Measurements from ENCODE around the gene BORCS5.

BORCS5 gene

DNA sequence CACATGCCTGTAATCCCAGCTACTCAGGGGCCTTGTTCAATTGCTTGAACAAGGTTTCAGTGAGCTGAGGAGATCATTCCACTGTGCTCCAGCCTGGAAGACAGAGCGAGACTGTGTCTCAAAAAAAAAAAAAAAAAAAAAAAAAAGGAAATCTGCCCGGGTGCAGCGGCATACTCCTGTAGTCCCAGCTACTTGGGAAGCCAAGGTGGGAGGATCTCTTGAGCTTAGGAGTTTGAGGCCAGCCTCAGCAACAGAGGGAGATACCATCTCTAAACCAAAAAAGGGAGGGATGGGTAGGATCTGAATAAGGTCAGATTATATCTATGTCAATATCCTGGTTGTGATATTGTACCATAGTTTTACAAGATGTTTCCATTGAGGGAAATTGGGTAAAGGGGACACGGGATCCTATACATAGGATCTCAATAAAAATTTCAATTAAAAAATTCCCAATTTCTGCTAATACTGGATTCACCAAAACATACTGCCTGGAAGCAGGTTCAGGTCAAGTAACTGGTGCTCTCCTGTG lies 76.4 kb downstream of the BORCS5 start:
- DNase-seq (ENCODE audit: low read depth in 2 of 2), result no peak

DNA sequence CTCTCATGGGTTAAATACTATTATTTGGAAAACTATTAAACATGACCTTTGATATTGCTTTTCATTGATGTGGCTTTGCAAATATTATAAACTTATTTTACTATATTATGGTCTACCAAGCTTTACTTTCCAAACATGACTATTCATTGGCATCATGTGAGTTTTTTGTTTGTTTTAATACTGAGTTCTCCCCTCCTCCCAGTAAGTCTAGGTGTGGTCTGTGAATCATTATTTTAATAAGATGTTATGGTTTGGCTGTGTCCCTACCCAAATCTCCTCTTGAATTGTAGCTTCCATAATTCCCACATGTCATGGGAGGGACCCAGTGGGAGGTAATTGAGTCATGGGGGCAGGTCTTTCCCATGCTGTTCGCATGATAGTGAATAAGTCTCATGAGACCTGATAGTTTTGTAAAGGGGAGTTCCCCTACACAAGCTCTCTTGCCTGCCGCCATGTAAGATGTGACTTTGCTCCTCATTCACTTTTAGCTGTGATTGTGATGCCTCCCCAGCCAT lies 80.0 kb downstream of the BORCS5 start:
- DNase-seq (ENCODE audit: low read depth in 2 of 2), result no peak

GRCh38 chr12:12439636-12440035 lies 82.8 kb downstream of the BORCS5 start:
- peak; percentile 59 to 73 for DNase-seq (ENCODE audit: low read depth in 2 of 2)

GRCh38 chr12:12440784-12441428 lies 84.0 kb downstream of the BORCS5 start:
- no peak for DNase-seq (ENCODE audit: low read depth in 2 of 2)

DNA sequence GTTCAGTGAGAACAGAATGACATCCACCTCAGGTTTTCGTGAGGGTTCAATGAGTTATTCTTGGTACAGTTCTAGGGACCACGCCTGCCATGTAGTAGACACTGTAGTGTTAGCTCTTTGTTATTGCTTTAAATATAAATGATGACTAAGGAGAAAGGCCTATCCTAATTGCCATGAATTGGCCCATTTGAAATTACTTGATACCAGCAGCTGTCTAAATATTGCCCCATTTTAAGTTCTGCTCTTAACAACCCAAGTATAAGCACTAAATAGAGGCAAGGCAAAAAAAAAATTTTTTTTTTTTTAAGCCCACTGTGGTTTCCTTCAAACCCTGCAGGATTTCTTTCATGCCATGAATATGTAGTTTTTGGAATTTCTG lies 84.5 kb downstream of the BORCS5 start:
- DNase-seq (ENCODE audit: low read depth in 2 of 2), result no peak

- peak in 1 of 2 donors; percentile 45 for DNase-seq (ENCODE audit: low read depth in 2 of 2)
Observed at GRCh38 chr12:12441843-12442461, 85.1 kb downstream of the BORCS5 start.

DNA sequence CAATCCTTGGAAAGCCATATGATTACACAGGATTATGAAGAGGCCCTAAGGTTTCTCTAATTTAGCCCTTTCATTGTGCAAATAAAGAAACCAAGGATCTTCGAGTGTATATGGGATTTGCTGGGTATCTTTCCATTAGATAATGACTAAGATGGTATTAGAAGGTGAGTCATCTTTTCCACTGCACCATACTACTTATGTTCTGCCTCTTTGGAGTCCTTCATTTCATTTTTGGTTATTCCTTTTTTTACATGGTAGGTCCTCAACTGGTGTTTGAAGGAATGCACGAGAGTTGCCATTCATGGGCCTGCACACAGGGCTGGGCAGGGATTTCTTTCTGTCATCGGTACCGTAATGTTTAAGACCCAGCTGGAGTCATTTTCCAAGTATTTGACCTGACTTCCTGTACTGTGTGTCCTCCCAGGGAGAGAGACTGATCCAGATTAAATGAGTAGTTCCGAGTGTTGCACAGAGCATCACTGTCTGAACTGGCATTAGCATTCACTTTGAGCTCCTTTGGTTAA lies 85.7 kb downstream of the BORCS5 start:
- no peak for DNase-seq (ENCODE audit: low read depth in 2 of 2)

DNA sequence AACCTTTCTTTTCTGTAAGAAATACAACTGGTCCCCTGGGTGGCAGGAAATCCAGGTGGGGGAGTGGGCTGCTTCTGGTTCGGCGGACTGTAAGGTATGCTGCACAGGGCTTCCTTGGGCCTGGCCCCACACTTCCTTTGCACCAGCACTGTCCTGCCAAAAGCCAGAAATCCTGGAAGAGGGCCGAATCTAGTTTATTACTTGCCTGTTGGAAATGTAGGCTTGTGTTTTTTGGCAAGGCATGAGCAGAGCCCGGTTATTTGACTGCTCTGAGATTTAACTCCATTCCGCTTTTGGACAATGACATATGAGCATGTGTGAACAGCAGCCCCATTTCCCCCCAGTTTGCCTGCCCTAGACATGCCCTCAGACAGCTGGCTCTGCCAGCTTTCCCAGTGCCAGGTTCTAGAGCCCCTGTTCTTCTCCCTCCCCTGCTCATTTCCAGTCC lies 86.6 kb downstream of the BORCS5 start:
- DNase-seq (ENCODE audit: low read depth in 2 of 2), result no peak

GRCh38 chr12:12445165-12445881 lies 88.4 kb downstream of the BORCS5 start:
- no peak for DNase-seq (ENCODE audit: low read depth in 2 of 2)

DNA sequence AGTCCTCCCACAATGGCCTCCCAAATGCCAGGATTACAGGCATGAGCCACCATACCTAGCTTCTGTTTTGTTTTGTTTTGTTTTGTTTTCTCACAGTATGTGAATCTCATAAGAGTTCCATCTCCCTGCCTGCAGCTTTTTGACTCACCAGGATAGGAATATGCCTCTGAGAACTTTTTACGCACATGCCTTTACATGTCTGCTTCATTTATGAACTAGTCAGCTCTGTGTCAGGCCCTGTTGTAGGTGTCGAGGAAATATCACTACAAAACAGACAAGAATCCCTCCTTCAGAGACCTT lies 89.0 kb downstream of the BORCS5 start:
- DNase-seq (ENCODE audit: low read depth in 2 of 2), result no peak

- DNase-seq (ENCODE audit: low read depth in 2 of 2), result no peak
Observed at GRCh38 chr12:12446786-12447185, 89.9 kb downstream of the BORCS5 start.

GRCh38 chr12:12447236-12447635 lies 90.4 kb downstream of the BORCS5 start:
- no peak for DNase-seq (ENCODE audit: low read depth in 2 of 2)

DNA sequence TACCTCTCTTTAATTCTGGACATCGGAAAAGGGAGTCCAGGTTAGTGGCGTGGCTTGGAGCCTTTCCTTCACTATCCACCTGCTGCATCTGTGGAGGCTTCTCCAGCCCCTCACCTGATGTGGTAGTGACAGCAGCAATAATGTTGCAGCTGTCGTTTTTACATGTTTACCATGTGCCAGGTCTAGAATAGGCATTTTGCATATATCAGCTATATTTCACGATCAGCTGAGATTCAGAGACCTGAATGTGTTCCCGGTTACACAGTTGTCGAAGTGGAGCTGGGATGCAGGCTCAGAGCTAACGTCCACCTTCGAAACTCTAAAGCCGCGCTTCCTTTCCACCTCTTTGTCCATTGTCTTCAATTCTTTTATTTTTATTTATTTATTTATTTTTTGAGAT lies 91.0 kb downstream of the BORCS5 start:
- no peak for DNase-seq (ENCODE audit: low read depth in 2 of 2)

- DNase-seq (ENCODE audit: low read depth in 2 of 2), result no peak
Observed at GRCh38 chr12:12449533-12450025, 92.7 kb downstream of the BORCS5 start.

GRCh38 chr12:12450043-12450471 lies 93.2 kb downstream of the BORCS5 start:
- DNase-seq (ENCODE audit: low read depth in 2 of 2), result no peak

DNA sequence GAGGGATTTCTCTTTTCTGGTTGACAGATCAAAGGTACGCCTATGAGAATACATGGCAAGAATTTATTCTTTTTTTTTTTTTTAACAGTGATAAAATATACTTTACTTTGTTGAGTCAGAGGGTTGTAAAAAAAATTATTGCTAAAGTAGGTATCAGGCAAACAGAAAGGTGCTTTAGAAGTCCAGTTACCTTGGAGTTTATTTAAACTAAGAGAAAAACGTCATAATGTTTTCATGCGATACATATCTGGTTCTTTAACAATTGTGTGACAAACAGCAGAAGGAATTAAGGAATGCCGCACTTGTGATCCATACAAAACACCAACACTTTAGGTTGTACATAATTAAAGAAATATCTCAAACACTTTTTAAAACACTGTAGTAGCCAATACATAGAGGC lies 94.2 kb downstream of the BORCS5 start:
- no peak for DNase-seq (ENCODE audit: low read depth in 2 of 2)

DNA sequence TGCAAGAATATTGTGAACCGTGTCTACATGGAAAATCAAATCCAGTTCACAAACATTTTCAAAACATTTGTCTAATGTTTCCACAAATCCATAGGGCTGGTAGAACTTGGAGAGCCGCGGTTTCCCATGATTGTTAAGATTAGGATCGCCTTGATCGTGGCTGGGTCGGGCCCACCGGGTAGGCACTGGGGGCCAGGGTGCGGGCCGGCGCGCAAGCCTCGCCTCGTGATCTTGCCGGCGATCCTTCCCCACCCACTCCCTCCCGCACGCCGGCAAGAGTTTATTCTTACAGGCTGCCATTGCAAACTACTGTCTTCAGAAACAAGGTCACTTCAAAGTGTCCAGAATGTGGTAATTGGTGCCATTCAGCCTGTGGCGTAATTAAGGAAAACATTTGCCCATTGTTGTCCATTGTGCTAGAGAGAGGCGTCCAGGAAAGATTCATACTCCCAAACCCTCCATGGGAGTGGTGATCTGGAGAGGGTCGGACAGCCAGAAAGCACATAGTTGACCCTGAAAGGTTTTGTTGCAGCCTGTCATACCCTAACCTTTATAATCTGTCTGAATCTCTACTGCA lies 95.5 kb downstream of the BORCS5 start:
- no peak for DNase-seq (ENCODE audit: low read depth in 2 of 2)

DNA sequence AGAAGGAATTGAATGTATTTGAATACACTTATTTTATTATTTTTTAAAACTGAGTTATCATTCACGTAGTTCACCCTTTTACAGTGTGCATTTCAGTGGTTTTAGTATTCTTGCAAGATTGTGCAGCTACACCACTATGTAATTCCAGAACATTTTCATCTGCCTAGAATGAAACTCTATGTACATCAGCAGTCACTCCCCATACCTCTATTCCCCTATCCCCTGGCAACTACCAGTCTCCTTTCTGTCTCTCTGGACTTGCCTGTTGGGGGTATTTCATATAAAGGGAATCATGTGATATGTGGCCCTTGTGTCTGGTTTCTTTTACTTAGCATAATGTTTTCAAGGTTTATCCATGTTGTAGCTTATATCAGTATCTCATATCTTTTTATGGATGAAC lies 96.8 kb downstream of the BORCS5 start:
- no peak for DNase-seq (ENCODE audit: low read depth in 2 of 2)

- DNase-seq (ENCODE audit: low read depth in 2 of 2), result no peak
Observed at GRCh38 chr12:12454315-12454714, 97.4 kb downstream of the BORCS5 start.

GRCh38 chr12:12456637-12457036 lies 99.8 kb downstream of the BORCS5 start:
- no peak for DNase-seq (ENCODE audit: low read depth in 2 of 2)

GRCh38 chr12:12460935-12461922 lies 104.4 kb downstream of the BORCS5 start:
- DNase-seq (ENCODE audit: low read depth in 2 of 2), result peak in 1 of 2 donors; percentile 41

All from stimulated activated CD4-positive, alpha-beta T cell treated with anti-CD3 and anti-CD28 coated beads, Interleukin-4, amount 100 ng/mL, for 48 hours (primary cell).